HCT116 (cell line): ENCODE measurements around the gene FEV. TPM values are rescaled to one million over a fixed set of nuclear protein-coding genes. Genes with fewer than 3 reads are reported as not detected.

Source experiments
- ATAC-seq: fragments of 200-7000 bp; cut with Tn5 transposase; 2 replicates; pipeline ENCODE4 v1.9.1; 2020; ENCODE audit warnings: mild to moderate bottlenecking, moderate library complexity
- BruUV-seq: library from RNA; stranded (reverse); fragments of 400-500 nt; replicated peaks from 2 replicates; lab custom pipeline; 2021; lab: Mats Ljungman, UMichigan
- CTCF ChIA-PET: fragments of 300-600 bp; sonication (Branson Sonifier 250); formaldehyde crosslinking; loops from one replicate; lab custom pipeline; 2021; ENCODE audit warnings: antibody characterized with exemption; lab: Charles Lee
- POLR2A ChIA-PET: fragments of 300-600, 350-600 bp; sonication (Branson Sonifier 250); formaldehyde crosslinking; loops from one replicate; lab custom pipeline; 2021; ENCODE audit warnings: antibody characterized with exemption; lab: Charles Lee
- RAD21 ChIA-PET, 2 experiments: fragments of 300-600 bp; sonication (Branson Sonifier 250); formaldehyde crosslinking; loops; one replicate each; lab custom pipeline; 2023; ENCODE audit warnings: low total read pairs in 2 of 2; ENCODE audit not compliant: uncharacterized antibody in 2 of 2, unreplicated experiment in 2 of 2, low non-redundant PET in 1 of 2; lab: Charles Lee
- DNase-seq: peaks from one replicate; pipeline ENCODE4 v3.0.0-alpha.2; 2010; ENCODE audit warnings: low read depth, low spot score
- H2AFZ ChIP-seq: fragments of 200-600 bp; shearing (Covaris generic), sonication (generic); 2 replicates; pipeline ENCODE4 v1.6.1; 2017; ENCODE audit warnings: low read depth, mixed run types, mixed read lengths, antibody characterized with exemption, low read length; ENCODE audit not compliant: poor library complexity, severe bottlenecking
- H3K27ac ChIP-seq: 2 replicates; pipeline ENCODE4 v1.5.1; 2012; ENCODE audit warnings: low read depth, low read length
- H3K27me3 ChIP-seq: fragments of 200-600 bp; sonication (generic); 2 replicates; pipeline ENCODE4 v1.6.1; 2016; ENCODE audit warnings: mixed run types, low read length, mixed read lengths; ENCODE audit not compliant: insufficient read depth
- H3K36me3 ChIP-seq, 2 experiments: fragments of 200-500 bp in 1 of 2; fragments of 200-600 bp in 1 of 2; sonication (Bioruptor generic) in 1 of 2; sonication (generic) in 1 of 2; 2 replicates each; pipeline versions ENCODE4 v1.5.1 to v1.6.1; 2014 to 2016; ENCODE audit warnings: low read length in 2 of 2, inconsistent platforms in 1 of 2, mixed read lengths in 1 of 2, mixed run types in 1 of 2; ENCODE audit not compliant: insufficient read depth in 2 of 2, control insufficient read depth in 1 of 2
- H3K4me1 ChIP-seq, 2 experiments: fragments of 200-600 bp in 1 of 2; sonication (generic) in 1 of 2; 2 replicates each; pipeline versions ENCODE4 v1.5.1 to v1.6.1; 2012 to 2017; ENCODE audit warnings: low read length in 2 of 2, inconsistent platforms in 1 of 2, mild to moderate bottlenecking in 1 of 2, mixed read lengths in 1 of 2, mixed run types in 1 of 2, moderate library complexity in 1 of 2; ENCODE audit not compliant: insufficient read depth in 2 of 2, control insufficient read depth in 1 of 2
- H3K4me2 ChIP-seq: fragments of 200-600 bp; sonication (generic); 2 replicates; pipeline ENCODE4 v1.6.1; 2017; ENCODE audit warnings: mixed run types, low read length, mixed read lengths
- H3K4me3 ChIP-seq, 2 experiments: fragments of 200-600 bp in 1 of 2; sonication (generic) in 1 of 2; replicated peaks in 1 of 2; 2 replicates each; pipeline ENCODE4 v1.5.1; 2011 to 2016; ENCODE audit warnings: low read length in 2 of 2, control low read depth in 1 of 2, low read depth in 1 of 2, mild to moderate bottlenecking in 1 of 2, mixed read lengths in 1 of 2, mixed run types in 1 of 2
- H3K79me2 ChIP-seq: fragments of 200-600 bp; sonication (generic); 2 replicates; pipeline ENCODE4 v1.6.1; 2017; ENCODE audit warnings: mild to moderate bottlenecking, mixed run types, low read length, moderate library complexity, mixed read lengths; ENCODE audit not compliant: insufficient read depth
- H3K9ac ChIP-seq: fragments of 200-600 bp; sonication (generic); 2 replicates; pipeline ENCODE4 v1.6.1; 2016; ENCODE audit warnings: low read length, mixed read lengths
- H3K9me2 ChIP-seq: fragments of 200-600 bp; sonication (generic), shearing (Covaris generic); 2 replicates; pipeline ENCODE4 v1.6.1; 2017; ENCODE audit warnings: mixed run types, mild to moderate bottlenecking, moderate library complexity; ENCODE audit not compliant: insufficient read depth
- H3K9me3 ChIP-seq, 2 experiments: fragments of 200-500 bp in 1 of 2; fragments of 200-600 bp in 1 of 2; sonication (Bioruptor generic) in 1 of 2; sonication (generic) in 1 of 2; 2 replicates each; pipeline ENCODE4 v1.6.1; 2014 to 2017; ENCODE audit warnings: low read length in 2 of 2, mixed read lengths in 2 of 2, inconsistent platforms in 1 of 2, low read depth in 1 of 2, mild to moderate bottlenecking in 1 of 2, mixed run types in 1 of 2, moderate library complexity in 1 of 2; ENCODE audit not compliant: control insufficient read depth in 1 of 2, insufficient read depth in 1 of 2
- H4K20me1 ChIP-seq: fragments of 200-600 bp; sonication (generic), shearing (Covaris generic); 2 replicates; pipeline ENCODE4 v1.6.1; 2017; ENCODE audit warnings: mixed run types, mild to moderate bottlenecking, moderate library complexity; ENCODE audit not compliant: insufficient read depth
- CEBPB ChIP-seq: IDR thresholded peaks from 2 replicates; pipeline ENCODE4 v1.6.1; 2012; ENCODE audit warnings: low read depth
- ELF1 ChIP-seq: IDR thresholded peaks from 2 replicates; pipeline ENCODE4 v1.6.1; 2012; ENCODE audit warnings: low read depth, borderline replicate concordance
- EZH2phosphoT487 ChIP-seq: fragments of 200-600 bp; IDR thresholded peaks from 2 replicates; pipeline ENCODE4 v1.6.1; 2018; ENCODE audit warnings: antibody characterized with exemption, borderline replicate concordance
- POLR2A ChIP-seq: IDR thresholded peaks from 2 replicates; pipeline ENCODE4 v1.7.0; 2011; ENCODE audit warnings: borderline replicate concordance; ENCODE audit not compliant: insufficient read depth, insufficient read length; ENCODE audit errors: extremely low read depth
- POLR2AphosphoS5 ChIP-seq: IDR thresholded peaks from 2 replicates; pipeline ENCODE4 v1.6.1; 2011; ENCODE audit warnings: mild to moderate bottlenecking, low read depth, low read length, moderate library complexity
- RAD21 ChIP-seq: IDR thresholded peaks from 2 replicates; pipeline ENCODE4 v1.6.1; 2012; ENCODE audit warnings: low read depth, mild to moderate bottlenecking
- SRF ChIP-seq: IDR thresholded peaks from 2 replicates; pipeline ENCODE4 v1.6.1; 2012; ENCODE audit warnings: low read depth
- YY1 ChIP-seq: IDR thresholded peaks from 2 replicates; pipeline ENCODE4 v1.6.1; 2011; ENCODE audit warnings: low read length, low read depth, moderate library complexity, mild to moderate bottlenecking; ENCODE audit not compliant: insufficient replicate concordance; ENCODE audit errors: extremely low read depth
- ZNF274 ChIP-seq: fragments of 200-500 bp; sonication (Bioruptor generic); IDR thresholded peaks from 2 replicates; pipeline ENCODE4 v1.6.1; 2014; ENCODE audit warnings: mild to moderate bottlenecking, low read depth, low read length, inconsistent platforms
- intact Hi-C: fragments of 100-400 bp; cut with micrococcal nuclease; formaldehyde crosslinking; loops from 2 replicates; pipeline ENCODE4 v1.10.0; 2022
- total RNA-seq: library from RNA; stranded (reverse); gene quantifications from one replicate; pipeline ENCODE4 v1.2.1, GENCODE V29; 2021; ENCODE audit not compliant: unreplicated experiment
- TF ChIP-seq, protein P1 (sequence below): IDR thresholded peaks from 2 replicates; pipeline ENCODE4 v1.6.1; 2011; ENCODE audit warnings: mild to moderate bottlenecking, low read length, moderate library complexity; ENCODE audit not compliant: insufficient replicate concordance; ENCODE audit errors: extremely low read depth

FEV gene
- total RNA-seq, 1 experiment from 2014 or later, result not detected

DNA sequence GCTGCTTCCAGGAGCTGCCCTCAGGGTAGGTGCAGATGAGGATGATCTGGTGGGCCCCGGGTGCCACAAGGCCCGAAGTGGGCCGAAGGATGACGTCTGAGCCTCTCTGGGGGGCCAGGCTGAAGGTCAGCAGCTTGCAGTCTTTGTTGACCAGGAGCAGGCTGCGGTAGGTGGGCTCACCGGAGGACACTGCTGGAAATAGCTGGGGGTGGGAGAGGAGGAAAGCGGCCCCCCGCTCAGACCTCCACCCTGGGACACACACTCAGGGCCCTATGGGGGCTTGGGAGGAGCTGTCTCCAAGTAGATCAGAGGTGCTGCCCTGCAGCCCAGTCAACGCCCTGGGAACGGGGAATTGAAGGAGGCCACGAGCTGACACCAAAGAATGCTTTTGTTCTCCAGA, 39.1 kb upstream of the FEV start:
- Histone ChIP-seq H3K9me2 (no peaks in the 10 kb centered on the region), H4K20me1 (no peaks in the 10 kb centered on the region), H3K27me3 (no peaks in the 10 kb centered on the region), H3K9me3 (no peaks in the 10 kb centered on the region), H3K4me2 (no peak overlapping the region), H3K4me1 (no peaks in the 10 kb centered on the region), H2AFZ (no peak overlapping the region), H3K27ac (no peak overlapping the region), H3K36me3 (no peaks in the 10 kb centered on the region), H3K9ac (no peak overlapping the region), H3K79me2 (no peaks in the 10 kb centered on the region), H3K4me3 (no peak overlapping the region)
- BruUV-seq, result no TSS peak
- ATAC-seq (no peak), DNase-seq (no peak)
- POLR2A ChIA-PET, result no interaction called here
- RAD21 ChIA-PET, result no interaction called here
- TF ChIP-seq, protein P1, sequence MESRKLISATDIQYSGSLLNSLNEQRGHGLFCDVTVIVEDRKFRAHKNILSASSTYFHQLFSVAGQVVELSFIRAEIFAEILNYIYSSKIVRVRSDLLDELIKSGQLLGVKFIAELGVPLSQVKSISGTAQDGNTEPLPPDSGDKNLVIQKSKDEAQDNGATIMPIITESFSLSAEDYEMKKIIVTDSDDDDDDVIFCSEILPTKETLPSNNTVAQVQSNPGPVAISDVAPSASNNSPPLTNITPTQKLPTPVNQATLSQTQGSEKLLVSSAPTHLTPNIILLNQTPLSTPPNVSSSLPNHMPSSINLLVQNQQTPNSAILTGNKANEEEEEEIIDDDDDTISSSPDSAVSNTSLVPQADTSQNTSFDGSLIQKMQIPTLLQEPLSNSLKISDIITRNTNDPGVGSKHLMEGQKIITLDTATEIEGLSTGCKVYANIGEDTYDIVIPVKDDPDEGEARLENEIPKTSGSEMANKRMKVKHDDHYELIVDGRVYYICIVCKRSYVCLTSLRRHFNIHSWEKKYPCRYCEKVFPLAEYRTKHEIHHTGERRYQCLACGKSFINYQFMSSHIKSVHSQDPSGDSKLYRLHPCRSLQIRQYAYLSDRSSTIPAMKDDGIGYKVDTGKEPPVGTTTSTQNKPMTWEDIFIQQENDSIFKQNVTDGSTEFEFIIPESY, result no peak
- TF ChIP-seq ELF1 (no peak), SRF (no peak), EZH2phosphoT487 (no peak), POLR2A (no peak), CEBPB (no peak), ZNF274 (no peak), POLR2AphosphoS5 (no peak), YY1 (no peak), RAD21 (no peak)
- CTCF ChIA-PET, result interaction anchor here (1.5 kb wide), 1 partner anchor 131 kb away, joined by 3 read pairs; no protein-coding TSS in a partner anchor
- intact Hi-C loops, result no loop called here
